Osteocyte (in vitro differentiated cells): Measurements from ENCODE around the gene TCHH. TPM values are rescaled to one million over a fixed set of nuclear protein-coding genes. Genes with fewer than 3 reads are reported as not detected.

Source experiments
- DNase-seq: peaks from one replicate; pipeline ENCODE4 v3.0.0; 2021; ENCODE audit warnings: mixed read lengths; ENCODE audit not compliant: unreplicated experiment; ENCODE audit errors: extremely low spot score
- H3K27ac Mint-ChIP-seq: one replicate; pipeline ENCODE4 v1.8.0; 2021; ENCODE audit warnings: mild to moderate bottlenecking, mixed read lengths; ENCODE audit not compliant: unreplicated experiment
- H3K27me3 Mint-ChIP-seq: one replicate; pipeline ENCODE4 v1.8.0; 2021; ENCODE audit warnings: mixed read lengths; ENCODE audit not compliant: unreplicated experiment
- H3K36me3 Mint-ChIP-seq: one replicate; pipeline ENCODE4 v1.8.0; 2021; ENCODE audit warnings: mixed read lengths; ENCODE audit not compliant: unreplicated experiment
- H3K4me1 Mint-ChIP-seq: one replicate; pipeline ENCODE4 v1.8.0; 2021; ENCODE audit warnings: mixed read lengths; ENCODE audit not compliant: unreplicated experiment
- H3K4me3 Mint-ChIP-seq: one replicate; pipeline ENCODE4 v1.8.0; 2021; ENCODE audit warnings: mild to moderate bottlenecking, moderate library complexity, mixed read lengths; ENCODE audit not compliant: unreplicated experiment
- H3K9me3 Mint-ChIP-seq: one replicate; pipeline ENCODE4 v1.8.0; 2021; ENCODE audit warnings: mixed read lengths; ENCODE audit not compliant: unreplicated experiment
- total RNA-seq: library from RNA; stranded (reverse); gene quantifications from 2 replicates; pipeline ENCODE4 v1.2.1, GENCODE V29; 2021
- TF ChIP-seq, protein P1 (sequence below): fragments of 200-600 bp; sonication (generic); IDR thresholded peaks from 2 replicates; pipeline ENCODE4 v1.5.0; 2021; ENCODE audit warnings: antibody characterized with exemption, mild to moderate bottlenecking, moderate library complexity

The TCHH gene
- total RNA-seq, 1 donor from 2014 or later: 0.05 TPM

GRCh38 chr1:152108882-152109222 lies 6.4 kb downstream of the TCHH start:
- H3K27ac Mint-ChIP-seq: no peak overlapping the region
- H3K9me3 Mint-ChIP-seq: peaks cover 6% of the 10 kb centered on the region
- TF ChIP-seq, protein P1, sequence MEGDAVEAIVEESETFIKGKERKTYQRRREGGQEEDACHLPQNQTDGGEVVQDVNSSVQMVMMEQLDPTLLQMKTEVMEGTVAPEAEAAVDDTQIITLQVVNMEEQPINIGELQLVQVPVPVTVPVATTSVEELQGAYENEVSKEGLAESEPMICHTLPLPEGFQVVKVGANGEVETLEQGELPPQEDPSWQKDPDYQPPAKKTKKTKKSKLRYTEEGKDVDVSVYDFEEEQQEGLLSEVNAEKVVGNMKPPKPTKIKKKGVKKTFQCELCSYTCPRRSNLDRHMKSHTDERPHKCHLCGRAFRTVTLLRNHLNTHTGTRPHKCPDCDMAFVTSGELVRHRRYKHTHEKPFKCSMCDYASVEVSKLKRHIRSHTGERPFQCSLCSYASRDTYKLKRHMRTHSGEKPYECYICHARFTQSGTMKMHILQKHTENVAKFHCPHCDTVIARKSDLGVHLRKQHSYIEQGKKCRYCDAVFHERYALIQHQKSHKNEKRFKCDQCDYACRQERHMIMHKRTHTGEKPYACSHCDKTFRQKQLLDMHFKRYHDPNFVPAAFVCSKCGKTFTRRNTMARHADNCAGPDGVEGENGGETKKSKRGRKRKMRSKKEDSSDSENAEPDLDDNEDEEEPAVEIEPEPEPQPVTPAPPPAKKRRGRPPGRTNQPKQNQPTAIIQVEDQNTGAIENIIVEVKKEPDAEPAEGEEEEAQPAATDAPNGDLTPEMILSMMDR: no peak
- H3K4me3 Mint-ChIP-seq: no peak overlapping the region
- no peaks in the 10 kb centered on the region for H3K36me3 Mint-ChIP-seq
- peaks cover 13% of the 10 kb centered on the region for H3K27me3 Mint-ChIP-seq
- no peak for DNase-seq
- no peaks in the 10 kb centered on the region for H3K4me1 Mint-ChIP-seq

- Mint-ChIP-seq H3K4me3 (no peak overlapping the region), H3K9me3 (peaks cover 6% of the 10 kb centered on the region), H3K27ac (peak overlapping the region; percentile 57), H3K36me3 (no peaks in the 10 kb centered on the region), H3K4me1 (no peaks in the 10 kb centered on the region), H3K27me3 (peaks cover 19% of the 10 kb centered on the region)
- no peak for DNase-seq
- TF ChIP-seq, protein P1: no peak
Measured at GRCh38 chr1:152107984-152108881, 7.0 kb downstream of the TCHH start.

DNA sequence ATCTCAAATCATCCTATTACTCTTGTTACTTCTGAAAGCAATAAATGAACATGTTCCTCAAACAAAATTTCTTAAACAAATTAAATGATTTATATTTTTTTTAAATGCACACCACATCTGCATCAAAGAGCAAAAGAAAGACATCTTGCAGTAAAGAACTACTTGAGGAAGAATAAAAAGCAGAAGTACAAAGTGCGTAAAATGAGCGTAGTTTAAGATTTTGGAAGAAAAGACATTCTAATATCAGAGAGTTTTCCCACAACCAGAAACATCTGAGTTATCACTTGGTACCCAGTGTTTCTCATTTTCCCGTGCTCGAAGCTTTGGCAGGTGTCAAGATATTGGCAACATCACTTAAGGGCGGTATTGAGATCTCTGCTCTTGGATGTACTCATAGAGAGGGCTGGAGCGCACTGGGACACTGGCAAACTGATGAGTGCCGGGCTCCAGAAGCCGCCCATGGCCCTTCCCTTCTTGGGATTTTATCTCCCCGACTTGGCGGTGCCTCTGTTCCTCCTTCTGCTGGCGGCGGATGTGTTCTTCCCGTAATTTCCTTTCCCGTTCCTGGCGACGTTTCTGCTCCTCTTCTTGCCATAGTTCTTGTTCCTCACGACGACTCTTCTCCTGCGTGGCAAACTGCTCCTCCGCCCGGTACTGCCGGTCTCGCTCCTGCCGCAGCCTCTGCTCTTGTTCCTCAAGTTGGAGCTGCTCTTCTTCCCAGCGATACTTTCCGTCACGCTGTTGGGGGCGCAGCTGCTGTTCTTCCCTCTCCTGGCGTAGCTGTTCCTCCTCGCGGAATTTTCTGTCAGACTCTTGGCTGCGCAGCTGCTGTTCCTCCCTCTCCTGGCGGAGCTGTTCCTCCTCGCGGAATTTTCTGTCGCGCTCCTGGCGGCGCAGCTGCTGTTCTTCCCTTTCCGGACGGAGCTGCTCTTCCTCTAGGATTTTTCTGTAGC lies 7.9 kb downstream of the TCHH start:
- Mint-ChIP-seq H3K4me1 (no peaks in the 10 kb centered on the region), H3K4me3 (no peak overlapping the region), H3K9me3 (peaks cover 6% of the 10 kb centered on the region), H3K36me3 (no peaks in the 10 kb centered on the region), H3K27ac (no peak overlapping the region), H3K27me3 (peaks cover 19% of the 10 kb centered on the region)
- TF ChIP-seq, protein P1: no peak
- no peak for DNase-seq

DNA sequence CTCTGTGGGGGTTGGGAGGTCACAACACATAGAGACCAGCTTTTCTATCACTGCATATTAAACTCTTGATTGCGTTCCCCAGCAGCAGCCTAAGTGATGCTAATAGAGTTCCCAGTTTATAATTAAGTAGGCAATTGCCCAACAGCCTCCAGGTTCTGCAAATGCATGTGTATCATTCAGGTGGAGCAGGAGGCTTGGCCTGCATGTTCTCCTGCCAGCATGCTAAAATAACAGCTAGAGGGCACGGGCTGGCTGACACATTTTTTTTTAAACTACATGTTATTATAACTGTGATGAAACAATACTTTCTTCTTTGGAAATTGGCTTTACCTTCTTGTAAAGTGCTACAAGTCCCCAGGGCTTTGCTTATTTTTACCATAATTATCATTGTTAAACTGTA lies 10.4 kb downstream of the TCHH start:
- TF ChIP-seq, protein P1: no peak
- Mint-ChIP-seq H3K27me3 (peaks cover 38% of the 10 kb centered on the region), H3K27ac (no peak overlapping the region), H3K36me3 (no peaks in the 10 kb centered on the region), H3K9me3 (peaks cover 6% of the 10 kb centered on the region), H3K4me1 (no peaks in the 10 kb centered on the region), H3K4me3 (no peak overlapping the region)
- DNase-seq: no peak

GRCh38 chr1:152096931-152097330 lies 18.3 kb downstream of the TCHH start:
- TF ChIP-seq, protein P1: no peak
- Mint-ChIP-seq H3K4me3 (no peak overlapping the region), H3K27ac (no peak overlapping the region), H3K36me3 (no peaks in the 10 kb centered on the region), H3K9me3 (no peaks in the 10 kb centered on the region), H3K27me3 (peaks cover 36% of the 10 kb centered on the region), H3K4me1 (no peaks in the 10 kb centered on the region)
- no peak for DNase-seq
